Measurements from ENCODE around the gene MAP4K1.
"Not testable (repeated sequence)": the region's sequence is repeated elsewhere in the genome, so short reads cannot be mapped to it uniquely, and the experiment has no call there.

The MAP4K1 gene

DNA sequence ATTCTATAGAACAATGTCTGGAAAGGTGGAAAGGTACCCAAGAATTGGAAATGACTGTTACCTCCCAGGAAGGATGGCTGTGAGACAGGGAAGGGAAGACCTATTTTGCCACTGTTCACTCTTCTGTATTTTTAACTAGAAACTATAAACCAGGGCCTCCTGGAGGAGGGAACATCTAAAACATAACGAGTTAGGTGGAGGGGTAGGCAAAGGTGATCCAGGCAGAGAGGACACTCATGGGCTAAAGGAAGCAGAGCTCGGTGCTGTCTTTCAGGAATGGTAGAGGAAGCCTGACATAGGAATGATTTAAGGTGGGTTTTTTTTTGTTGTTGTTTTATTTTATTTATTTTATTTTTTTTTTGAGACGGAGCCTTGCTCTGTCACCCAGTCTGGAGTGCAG lies 7.1 kb upstream of the MAP4K1 start:
- DNase-seq (ENCODE audit: low read depth, low spot score) = no peak

DNA sequence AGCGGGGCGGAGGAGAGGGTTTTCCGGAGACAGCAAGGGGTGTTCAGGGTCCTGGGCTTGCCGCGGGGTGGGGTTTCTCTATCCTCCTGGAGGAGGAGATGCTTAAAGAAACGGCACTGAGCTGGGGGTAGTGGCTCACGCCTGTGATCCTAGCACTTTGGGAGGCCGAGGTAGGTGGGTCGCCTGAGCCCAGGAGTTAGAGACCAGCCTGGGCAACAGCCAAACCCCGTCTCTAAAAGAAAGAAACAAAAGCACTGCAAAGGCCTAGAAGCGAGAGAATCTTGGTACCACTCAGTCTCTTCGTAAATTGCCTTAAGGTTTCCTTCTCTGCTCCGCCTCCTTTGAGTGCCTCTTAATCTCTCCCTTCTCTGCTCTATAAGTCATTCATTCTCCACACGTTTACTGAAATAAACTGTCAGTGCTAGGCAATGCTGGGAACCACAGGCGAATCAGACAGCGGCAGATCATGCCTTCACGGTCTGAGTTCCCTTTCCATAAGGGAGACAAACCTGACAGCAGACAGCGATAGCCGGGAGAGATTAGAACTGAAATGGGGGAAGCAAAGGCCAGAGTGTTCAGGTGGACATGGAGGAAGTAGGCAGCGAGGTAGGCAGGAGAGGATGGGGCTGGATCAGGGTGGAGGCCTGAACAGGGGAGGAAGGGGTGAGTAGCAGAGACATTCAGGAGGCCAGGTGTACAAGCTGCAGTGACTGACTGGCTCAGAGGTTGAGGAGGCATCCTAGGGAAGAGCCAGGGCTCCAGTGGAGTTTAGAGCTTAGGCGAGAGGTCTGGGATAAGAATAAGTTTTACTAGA lies 1.8 kb upstream of the MAP4K1 start:
- DNase-seq (ENCODE audit: low read depth, low spot score) = no peak

- DNase-seq (ENCODE audit: low read depth, low spot score) = peak; percentile 93
These were observed 1.0 kb upstream of the MAP4K1 start, which contains the start of gene EIF3K for GRCh38 chr19:38618590-38619360. EIF3K (plus strand) TSS chr19:38619188; CDS start chr19:38619269, 81 bp downstream.

- DNase-seq (ENCODE audit: low read depth, low spot score) = no peak
These were observed 430 bp downstream of the MAP4K1 start for GRCh38 chr19:38617283-38617763.

DNA sequence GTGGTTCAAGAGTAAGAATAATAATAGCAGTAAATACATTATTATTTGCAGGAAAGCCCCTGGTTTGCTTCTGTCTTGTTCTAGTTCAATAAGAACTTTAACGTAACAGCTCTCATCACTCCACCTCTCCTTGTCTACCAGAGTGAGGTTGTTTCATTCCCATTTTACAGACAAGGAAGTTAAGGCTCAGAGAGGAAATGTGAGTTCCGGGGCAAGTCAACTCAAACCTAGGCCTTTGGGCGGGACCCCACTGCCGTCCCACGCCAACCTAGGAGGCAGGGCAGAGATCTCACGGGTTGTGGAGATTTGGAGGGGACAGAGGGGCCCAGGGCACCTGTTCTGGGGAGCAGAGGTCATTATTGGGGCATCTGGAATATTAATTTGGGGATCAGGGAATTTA lies 1.5 kb downstream of the MAP4K1 start:
- DNase-seq (ENCODE audit: low read depth, low spot score) = no peak

DNA sequence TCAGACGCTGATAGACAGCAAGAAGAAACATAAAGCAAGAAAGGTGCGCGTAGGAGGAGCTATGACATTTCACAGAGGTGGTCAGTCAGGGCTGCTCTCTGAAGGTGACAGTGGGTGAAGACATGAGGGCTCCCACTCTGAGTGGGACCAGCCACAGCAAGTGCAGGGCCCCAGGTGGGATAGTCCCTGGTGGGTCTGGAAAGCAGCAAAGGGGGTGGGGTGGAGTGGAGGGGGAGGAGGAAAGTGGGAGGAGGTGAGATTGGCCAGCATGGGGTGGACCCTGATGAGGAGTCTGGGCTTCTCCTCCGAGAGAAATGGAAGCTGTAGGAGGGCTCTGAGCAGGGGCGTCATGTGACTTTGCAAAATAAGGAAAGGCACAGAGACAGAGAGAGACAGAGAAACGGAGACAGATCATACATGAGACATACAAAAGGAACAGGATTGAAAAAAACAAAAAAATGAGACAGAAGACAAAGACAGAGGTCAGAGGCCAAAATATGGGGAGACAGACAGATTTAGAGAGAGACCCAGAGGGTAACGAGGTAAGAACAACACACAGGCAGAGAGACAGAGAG lies 2.7 kb downstream of the MAP4K1 start:
- DNase-seq (ENCODE audit: low read depth, low spot score) = no peak

GRCh38 chr19:38614289-38614688 lies 3.5 kb downstream of the MAP4K1 start:
- no peak for DNase-seq (ENCODE audit: low read depth, low spot score)

GRCh38 chr19:38606131-38606530 lies 11.6 kb downstream of the MAP4K1 start:
- DNase-seq (ENCODE audit: low read depth, low spot score) = no peak

- DNase-seq (ENCODE audit: low read depth, low spot score) = not testable (repeated sequence)
These were observed 14.9 kb downstream of the MAP4K1 start for GRCh38 chr19:38602856-38603255.

GRCh38 chr19:38599722-38600121 lies 18.0 kb downstream of the MAP4K1 start:
- no peak for DNase-seq (ENCODE audit: low read depth, low spot score)

DNA sequence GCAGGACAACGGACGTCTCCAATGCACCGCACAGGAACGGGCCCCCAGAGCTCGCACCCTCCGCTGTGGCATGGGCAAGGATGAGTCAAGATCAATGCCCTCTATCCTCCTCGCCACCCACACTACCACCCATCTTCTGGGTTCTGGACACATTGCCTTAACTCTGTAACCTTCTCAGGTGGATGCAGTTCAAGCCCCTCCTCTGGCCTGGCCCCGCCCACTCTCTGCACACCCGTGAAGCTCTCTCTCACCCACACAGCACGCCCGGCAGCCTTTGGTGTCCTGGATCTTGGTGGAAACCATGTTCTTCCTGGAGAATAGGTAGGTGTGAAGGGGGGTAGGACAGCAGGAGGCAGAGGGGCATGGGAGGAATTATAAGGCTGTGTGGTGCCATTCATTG lies 20.7 kb downstream of the MAP4K1 start:
- DNase-seq (ENCODE audit: low read depth, low spot score) = no peak

DNA sequence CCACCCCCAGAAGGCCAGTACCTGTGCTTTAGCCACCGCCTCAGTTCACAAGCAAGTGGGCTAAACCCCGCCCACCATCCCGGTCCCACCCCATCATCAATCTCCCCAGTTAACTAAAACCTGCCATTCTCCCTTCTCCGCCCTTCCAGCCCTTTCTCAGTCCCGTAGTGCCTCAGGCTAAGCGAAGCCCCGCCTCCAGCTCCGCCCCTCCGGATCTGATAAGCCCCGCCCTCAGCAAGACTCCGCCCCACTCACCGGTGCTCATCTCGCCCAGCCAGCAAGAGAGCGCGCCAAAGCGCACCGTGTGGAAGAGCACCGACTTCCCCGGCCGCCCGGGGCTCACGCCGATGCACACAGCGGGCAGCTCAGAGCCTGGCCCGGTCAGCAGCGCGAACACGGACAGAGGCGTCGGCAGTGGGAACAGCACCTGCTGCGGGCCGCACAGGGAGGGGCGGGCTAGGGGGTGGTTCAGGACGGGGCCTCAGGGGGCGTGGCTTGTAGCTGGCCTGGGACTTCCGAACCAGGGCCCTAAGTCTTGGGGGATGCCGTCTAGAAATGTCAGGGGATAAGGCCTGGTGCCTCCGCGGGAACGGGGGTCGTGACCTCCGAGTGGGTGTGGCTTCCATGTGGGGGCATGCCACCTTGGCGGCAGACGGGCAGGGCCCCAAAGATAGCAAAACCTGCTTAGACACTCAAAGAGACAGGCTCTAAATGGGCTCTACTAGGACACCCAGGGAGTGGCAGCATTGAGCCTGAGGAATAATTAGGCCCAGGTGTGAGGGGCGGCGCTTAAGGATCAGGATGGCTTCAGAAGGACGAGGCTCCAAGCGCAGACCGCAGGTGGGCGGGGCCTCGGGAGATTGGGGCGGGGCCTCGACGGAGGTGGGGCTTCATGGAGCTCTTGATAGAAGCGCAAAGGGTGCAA lies 21.4 kb downstream of the MAP4K1 start:
- DNase-seq (ENCODE audit: low read depth, low spot score) = peak; percentile 76

DNA sequence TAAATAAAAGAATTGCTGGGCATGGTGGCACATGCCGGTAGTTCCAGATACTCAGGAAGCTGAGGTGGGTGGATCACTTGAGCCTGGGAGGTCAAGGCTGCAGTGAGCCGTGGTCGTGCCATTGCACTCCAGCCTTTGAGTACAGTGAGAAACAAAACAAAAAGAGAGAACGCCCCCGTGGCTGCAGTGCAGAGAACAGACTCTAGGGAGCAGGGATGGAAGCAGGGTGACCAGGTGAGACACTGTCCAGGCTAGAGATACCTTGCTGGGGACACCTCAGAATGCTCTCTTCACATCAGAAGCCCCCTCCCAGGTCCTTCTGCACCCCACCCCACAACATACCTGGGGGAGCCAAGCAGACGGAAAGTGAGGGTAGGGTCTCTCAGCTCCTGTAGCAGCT lies 24.8 kb downstream of the MAP4K1 start:
- no peak for DNase-seq (ENCODE audit: low read depth, low spot score)

DNA sequence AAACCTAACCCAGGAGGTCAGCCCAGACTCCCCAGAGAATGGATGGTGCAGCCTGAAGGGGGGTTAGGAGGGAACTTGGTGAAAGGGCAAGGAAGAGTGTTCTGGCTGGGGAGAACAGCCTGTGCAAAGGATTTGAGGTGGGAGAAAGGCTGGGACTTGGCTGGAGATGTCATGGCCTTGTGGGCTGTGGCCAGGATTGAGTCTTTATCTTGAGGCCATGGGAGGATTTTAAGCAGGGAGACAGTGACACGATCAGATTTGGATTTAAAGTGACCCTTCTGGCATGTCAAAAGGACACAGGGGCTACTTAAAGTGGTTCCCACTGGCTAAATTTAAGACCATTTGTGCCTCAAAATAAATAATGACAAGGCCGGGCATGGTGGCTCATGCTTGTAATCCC lies 29.7 kb downstream of the MAP4K1 start:
- no peak for DNase-seq (ENCODE audit: low read depth, low spot score)

- no peak for DNase-seq (ENCODE audit: low read depth, low spot score)
These were observed 30.2 kb downstream of the MAP4K1 start for GRCh38 chr19:38587562-38587961.

GRCh38 chr19:38583985-38584305 lies 33.8 kb downstream of the MAP4K1 start:
- DNase-seq (ENCODE audit: low read depth, low spot score) = no peak

GRCh38 chr19:38583219-38583984 lies 34.4 kb downstream of the MAP4K1 start:
- DNase-seq (ENCODE audit: low read depth, low spot score) = no peak

DNA sequence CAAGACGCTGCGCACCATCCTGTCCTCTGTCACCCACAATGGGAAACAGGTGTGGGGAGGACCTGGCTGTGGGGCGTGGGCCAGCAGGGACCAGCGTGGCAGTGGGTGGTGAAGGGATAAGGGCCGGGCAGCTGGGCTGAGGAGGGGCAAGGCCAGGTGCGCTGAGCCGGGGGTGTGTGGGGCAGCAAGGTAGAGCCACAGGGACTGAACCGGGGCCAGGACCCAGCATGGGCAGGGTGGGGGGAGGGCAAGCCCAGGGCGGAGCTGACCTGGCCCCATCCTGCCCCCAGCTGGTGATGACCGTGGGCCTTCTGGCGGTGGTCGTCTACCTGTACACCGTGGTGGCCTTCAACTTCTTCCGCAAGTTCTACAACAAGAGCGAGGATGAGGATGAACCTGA lies 37.7 kb downstream of the MAP4K1 start:
- no peak for DNase-seq (ENCODE audit: low read depth, low spot score)

DNA sequence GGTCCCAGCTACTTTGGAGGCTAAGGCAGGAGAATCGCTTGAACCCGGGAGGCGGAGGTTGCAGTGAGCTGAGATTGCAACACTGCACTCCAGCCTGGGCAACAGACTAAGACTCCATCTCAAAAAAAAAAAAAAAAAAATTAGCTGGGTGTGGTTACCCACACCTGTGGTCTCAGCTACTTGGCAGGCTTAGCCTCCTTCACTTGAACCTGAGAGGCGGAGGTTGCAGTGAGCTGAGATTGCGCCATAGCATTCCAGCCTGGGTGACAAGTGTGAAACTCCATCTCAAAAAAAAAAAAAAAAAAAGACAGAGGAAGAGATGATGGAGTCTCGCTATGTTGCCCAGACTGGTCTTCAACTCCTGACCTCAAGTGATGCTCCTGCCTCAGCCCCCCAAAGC lies 38.4 kb downstream of the MAP4K1 start:
- not testable (repeated sequence) for DNase-seq (ENCODE audit: low read depth, low spot score)

DNA sequence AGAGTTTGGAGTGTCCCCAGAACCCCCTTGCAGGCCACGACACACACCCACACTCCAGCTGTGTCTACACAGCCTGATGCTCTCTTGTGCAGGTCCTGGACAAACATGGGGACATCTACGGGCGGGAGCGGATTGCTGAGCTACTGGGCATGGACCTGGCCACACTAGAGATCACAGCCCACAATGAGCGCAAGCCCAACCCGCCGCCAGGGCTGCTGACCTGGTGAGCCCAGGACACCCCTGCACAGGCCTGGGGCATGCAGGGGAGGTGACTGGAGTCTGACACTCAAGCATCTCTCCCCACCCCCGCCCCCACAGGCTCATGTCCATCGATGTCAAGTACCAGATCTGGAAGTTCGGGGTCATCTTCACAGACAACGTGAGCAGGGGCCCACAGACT lies 39.9 kb downstream of the MAP4K1 start:
- DNase-seq (ENCODE audit: low read depth, low spot score) = no peak

GRCh38 chr19:38571682-38572081 lies 46.1 kb downstream of the MAP4K1 start:
- no peak for DNase-seq (ENCODE audit: low read depth, low spot score)
